Fibroblast of mammary gland (primary cell): Measurements from ENCODE around the gene OSBPL3.

Experiments used
- DNase-seq: peaks from one replicate; pipeline ENCODE4 v3.0.0-alpha.2; 2010; ENCODE audit warnings: low read depth
- H3K4me3 ChIP-seq: 2 replicates; pipeline ENCODE4 v1.5.1; 2011; ENCODE audit warnings: low read depth, mild to moderate bottlenecking, low read length, moderate library complexity; ENCODE audit not compliant: control insufficient read depth
- CTCF ChIP-seq: conservative IDR thresholded peaks from 2 replicates; pipeline ENCODE4 v1.5.1; 2011; ENCODE audit warnings: low read depth, low read length, inconsistent platforms; ENCODE audit not compliant: control insufficient read depth, insufficient read depth

The OSBPL3 gene

GRCh38 chr7:24930856-24931255, 49.1 kb downstream of the OSBPL3 start:
- no peak overlapping the region for H3K4me3 ChIP-seq
- TF ChIP-seq CTCF, result no peak
- DNase-seq, result no peak

GRCh38 chr7:24926623-24927524, 53.1 kb downstream of the OSBPL3 start:
- DNase-seq, result peak; percentile 73
- no peak for TF ChIP-seq CTCF
- H3K4me3 ChIP-seq, result no peak overlapping the region

- no peak for TF ChIP-seq CTCF
- H3K4me3 ChIP-seq, result no peak overlapping the region
- no peak for DNase-seq
Measured at GRCh38 chr7:24924375-24924774, 55.6 kb downstream of the OSBPL3 start.

GRCh38 chr7:24923172-24923865, 56.7 kb downstream of the OSBPL3 start:
- no peak for TF ChIP-seq CTCF
- no peak overlapping the region for H3K4me3 ChIP-seq
- DNase-seq, result no peak

- DNase-seq, result peak; percentile 85
- no peak overlapping the region for H3K4me3 ChIP-seq
- TF ChIP-seq CTCF, result no peak
Measured at GRCh38 chr7:24922099-24922773, 57.7 kb downstream of the OSBPL3 start.

GRCh38 chr7:24921362-24921679, 58.7 kb downstream of the OSBPL3 start:
- no peak for TF ChIP-seq CTCF
- H3K4me3 ChIP-seq, result no peak overlapping the region
- no peak for DNase-seq
